GM12878 (cell line): ENCODE data around the gene PEX11B. TPM values are rescaled to one million over a fixed set of nuclear protein-coding genes. Genes with fewer than 3 reads are reported as not detected.

Experiments used
- ATAC-seq: fragments of 200-7000 bp; cut with Tn5 transposase; 3 replicates; pipeline ENCODE4 v1.9.1; 2020; ENCODE audit warnings: mild to moderate bottlenecking, moderate library complexity
- BruUV-seq: library from RNA; stranded (reverse); fragments of 400-500 nt; replicated peaks from 2 replicates; lab custom pipeline; 2021; lab: Mats Ljungman, UMichigan
- CTCF ChIA-PET: fragments of 300-600 bp; sonication (Branson Sonifier 250); formaldehyde crosslinking; extraction: SDS; loops from one replicate; lab custom pipeline; 2021; ENCODE audit warnings: inconsistent platforms; lab: Yijun Ruan, JAX
- POLR2A ChIA-PET: fragments of 350-600 bp; formaldehyde crosslinking; extraction: SDS; loops from one replicate; lab custom pipeline; 2021; ENCODE audit warnings: inconsistent platforms; lab: Charles Lee
- RAD21 ChIA-PET: fragments of 300-600 bp; sonication (Branson Sonifier 250); formaldehyde crosslinking; loops from one replicate; lab custom pipeline; 2023; ENCODE audit warnings: antibody characterized with exemption; ENCODE audit not compliant: unreplicated experiment; lab: Charles Lee
- SMC1A ChIA-PET: fragments of 300-600 bp; sonication (Branson Sonifier 250); formaldehyde crosslinking; loops from one replicate; lab custom pipeline; 2023; ENCODE audit not compliant: unreplicated experiment, uncharacterized antibody; lab: Charles Lee
- DNase-seq: peaks from one replicate; pipeline ENCODE4 v3.0.0-alpha.2; 2011; ENCODE audit warnings: low read depth, low spot score
- FAIRE-seq: peaks from 3 replicates; lab custom pipeline; 2011; peaks lifted over from hg19 to GRCh38; lab: Jason Lieb, UNC
- H2AFZ ChIP-seq: 2 replicates; pipeline ENCODE4 v1.6.0; 2011; ENCODE audit warnings: low read depth, low read length, control low read depth; ENCODE audit not compliant: control insufficient read depth
- H3K27ac ChIP-seq: 2 replicates; pipeline ENCODE4 v1.5.1; 2011; ENCODE audit warnings: control low read depth; ENCODE audit not compliant: control insufficient read depth, insufficient read depth
- H3K27me3 ChIP-seq, 2 experiments: replicated peaks in 1 of 2; 2 replicates each; pipeline versions ENCODE4 v1.6.0 to v1.6.1; 2011; ENCODE audit warnings: low read length in 1 of 2; ENCODE audit not compliant: control insufficient read depth in 2 of 2, insufficient read depth in 2 of 2
- H3K36me3 ChIP-seq, 2 experiments: 2 replicates each; pipeline ENCODE4 v1.5.1; 2011; ENCODE audit warnings: low read length in 1 of 2; ENCODE audit not compliant: control insufficient read depth in 2 of 2, insufficient read depth in 2 of 2
- H3K4me1 ChIP-seq: 2 replicates; pipeline ENCODE4 v1.6.1; 2011; ENCODE audit warnings: mild to moderate bottlenecking, low read length, moderate library complexity, mixed read lengths; ENCODE audit not compliant: control insufficient read depth, insufficient read depth
- H3K4me2 ChIP-seq: 2 replicates; pipeline ENCODE4 v1.6.0; 2011; ENCODE audit warnings: control low read depth; ENCODE audit not compliant: control insufficient read depth, insufficient read depth
- H3K4me3 ChIP-seq: fragments of 200-600 bp; sonication (generic); 2 replicates; pipeline ENCODE4 v1.5.1; 2016
- H3K79me2 ChIP-seq: 2 replicates; pipeline ENCODE4 v1.6.0; 2011; ENCODE audit warnings: low read length; ENCODE audit not compliant: control insufficient read depth, insufficient read depth
- H3K9ac ChIP-seq: 2 replicates; pipeline ENCODE4 v1.8.0; 2011; ENCODE audit warnings: low read length, control low read depth, mixed read lengths; ENCODE audit not compliant: control insufficient read depth, insufficient read depth
- H3K9me3 ChIP-seq: replicated peaks from 3 replicates; pipeline ENCODE4 v1.5.1; 2011; ENCODE audit warnings: mild to moderate bottlenecking, low read length; ENCODE audit not compliant: control insufficient read depth, insufficient read depth
- H4K20me1 ChIP-seq: 2 replicates; pipeline ENCODE4 v1.6.0; 2011; ENCODE audit not compliant: control insufficient read depth, insufficient read depth
- CHD1 ChIP-seq: IDR thresholded peaks from 2 replicates; pipeline ENCODE4 v1.6.1; 2012; ENCODE audit warnings: low read depth, low read length, improper control_type of control experiment
- EZH2 ChIP-seq: IDR thresholded peaks from 2 replicates; pipeline ENCODE4 v1.6.1; 2012; ENCODE audit warnings: low read depth, mild to moderate bottlenecking, control low read depth, inconsistent platforms, low read length, borderline replicate concordance; ENCODE audit not compliant: control insufficient read depth
- HDAC6 ChIP-seq: fragments of 200-600 bp; sonication (generic); IDR thresholded peaks from one replicate; pipeline ENCODE4 v1.8.0; 2017; ENCODE audit warnings: antibody characterized with exemption; ENCODE audit not compliant: unreplicated experiment
- JUNB ChIP-seq: IDR thresholded peaks from 2 replicates; pipeline ENCODE4 v1.6.1; 2016; ENCODE audit warnings: antibody characterized with exemption, mild to moderate bottlenecking
- NKRF ChIP-seq: fragments of 450-650 bp; conservative IDR thresholded peaks from 2 replicates; pipeline ENCODE4 v1.6.1; 2017; ENCODE audit warnings: mild to moderate bottlenecking, moderate library complexity
- SP1 ChIP-seq: IDR thresholded peaks from one replicate; pipeline ENCODE4 v1.6.1; 2011; ENCODE audit warnings: low read depth, low read length
- ZBTB40 ChIP-seq: fragments of 450-650 bp; IDR thresholded peaks from 2 replicates; pipeline ENCODE4 v1.6.1; 2016; ENCODE audit warnings: mild to moderate bottlenecking, moderate library complexity, borderline replicate concordance
- WGBS: methylation state at CpG from one replicate; pipeline ENCODE4 v1.1.6; 2016; ENCODE audit warnings: low lambda C conversion rate; ENCODE audit not compliant: insufficient replicate concordance, insufficient coverage; ENCODE audit errors: missing lambda C conversion rate; 5-methylcytosine and 5-hydroxymethylcytosine counted together
- in situ Hi-C: fragments of 300-500 bp; cut with MboI; formaldehyde crosslinking; loops from 9 replicates; pipeline ENCODE4 v1.14.3; 2018; ENCODE audit warnings: mixed read lengths
- intact Hi-C: fragments of 100-400 bp; cut with micrococcal nuclease; formaldehyde crosslinking; loops from one replicate; pipeline ENCODE4 v1.14.2; 2022; ENCODE audit not compliant: unreplicated experiment
- polyA plus RNA-seq, 11 experiments: library from polyadenylated mRNA; depleted of rRNA in 4 of 11; unstranded in 6 of 11; stranded (reverse) in 5 of 11; fragments of >200 nt; fragmentation: Nextera tagmentation in 4 of 11; fragmentation: Illumina TruSeq in 1 of 11; extraction: Ambion mirVana in 4 of 11; extraction: Trizol in 1 of 11; gene quantifications; 1 replicate in 1 of 11; 2 replicates in 10 of 11; pipeline versions ENCODE4 v1.2.1 to v1.2.3, GENCODE V29; 2011 to 2016; ENCODE audit warnings: inconsistent platforms in 2 of 11, missing spikeins in 2 of 11, low read depth in 1 of 11
- total RNA-seq, 4 experiments: library from RNA; depleted of rRNA in 3 of 4; stranded (reverse); fragments of >200 nt in 3 of 4; fragmentation: Illumina TruSeq in 1 of 4; extraction: Trizol in 1 of 4; gene quantifications; 2 replicates each; pipeline versions ENCODE4 v1.2.1 to v1.2.3, GENCODE V29; 2013 to 2021

Gene PEX11B
- total and polyA plus RNA-seq, 10 of the 15 experiments (the other 5 are each of a cell fraction or from before 2014, with no cell fraction given) = 24.9 to 129 (median 40.7) TPM

GRCh38 chr1:145891143-145891542 is 27.4 kb downstream of the PEX11B start:
- CTCF ChIA-PET = interaction anchor here (0.8 to 5.9 kb wide), 24 partner anchors 8 to 141 kb away, joined by 3 to 66 read pairs (median 6); partner anchors contain the start of genes ANKRD34A, ITGA10, LIX1L and NUDT17

GRCh38 chr1:145889722-145890121 is 28.8 kb downstream of the PEX11B start:
- CTCF ChIA-PET = interaction anchor here (0.6 to 5.9 kb wide), 6 partner anchors 19 to 143 kb away, joined by 3 to 66 read pairs (median 26); partner anchors contain the start of genes ITGA10 and NUDT17
- POLR2A ChIA-PET = interaction anchor here (0.6 to 0.7 kb wide), 4 partner anchors 8 to 123 kb away, joined by 3 to 8 read pairs (median 6); partner anchors contain the start of genes ANKRD34A and POLR3GL
- DNase-seq (no peak), ATAC-seq (no peak), FAIRE-seq (no peak)
- H3K9ac ChIP-seq = no peak overlapping the region
- SMC1A ChIA-PET = no interaction called here
- no peaks in the 10 kb centered on the region for H3K79me2 ChIP-seq
- no peak overlapping the region for H3K4me2 ChIP-seq
- H2AFZ ChIP-seq = no peak overlapping the region
- H3K36me3 ChIP-seq = no peaks in the 10 kb centered on the region
- in situ Hi-C loops (no loop called here), intact Hi-C loops (no loop called here)
- no peaks in the 10 kb centered on the region for H4K20me1 ChIP-seq
- no peaks in the 10 kb centered on the region for H3K4me1 ChIP-seq
- no peaks in the 10 kb centered on the region for H3K9me3 ChIP-seq
- TF ChIP-seq HDAC6 = no peak
- TF ChIP-seq ZBTB40 = no peak
- TF ChIP-seq CHD1 = no peak
- TF ChIP-seq JUNB = no peak
- no peak for TF ChIP-seq NKRF
- no peak for TF ChIP-seq SP1
- no peak overlapping the region for H3K4me3 ChIP-seq
- RAD21 ChIA-PET = interaction anchor here (1.5 kb wide), 1 partner anchor 128 kb away, joined by 3 read pairs; no protein-coding TSS in a partner anchor
- H3K27ac ChIP-seq = no peak overlapping the region
- H3K27me3 ChIP-seq = peaks cover 0 to 5% of the 10 kb centered on the region in 2 experiments; a peak in 2 of 4 replicates
- 87% methylated on average over 3 of the region's 3 CpGs for WGBS
- no TSS peak for BruUV-seq

More at GRCh38 chr1:145891143-145891542, 27.4 kb downstream of the PEX11B start:
- Histone ChIP-seq H3K9ac (no peak overlapping the region), H3K9me3 (no peaks in the 10 kb centered on the region), H3K4me3 (no peak overlapping the region), H3K4me1 (no peaks in the 10 kb centered on the region), H2AFZ (no peak overlapping the region), H3K36me3 (no peaks in the 10 kb centered on the region), H4K20me1 (no peaks in the 10 kb centered on the region), H3K27me3 (no peaks in the 10 kb centered on the region), H3K4me2 (no peak overlapping the region), H3K79me2 (no peaks in the 10 kb centered on the region), H3K27ac (no peak overlapping the region)
- in situ Hi-C loops (no loop called here), intact Hi-C loops (loop anchor here (1.0 kb wide), 1 partner anchor 122 kb away; no protein-coding TSS in a partner anchor)
- RAD21 ChIA-PET = interaction anchor here (0.8 to 2.8 kb wide), 8 partner anchors 17 to 121 kb away, joined by 3 to 10 read pairs (median 6); partner anchors contain the start of genes LIX1L, NUDT17 and PIAS3
- SMC1A ChIA-PET = interaction anchor here (0.6 to 2.7 kb wide), 18 partner anchors 8 to 130 kb away, joined by 3 to 12 read pairs (median 4); partner anchors contain the start of genes HJV and PIAS3
- no peak for ATAC-seq
- TF ChIP-seq EZH2 = no peak
- 17% methylated on average over 1 of the region's 1 CpG for WGBS
- POLR2A ChIA-PET = interaction anchor here (1.0 kb wide), 1 partner anchor 31 kb away, joined by 3 read pairs; no protein-coding TSS in a partner anchor
- BruUV-seq = no TSS peak
- DNase-seq = no peak
- no peak for FAIRE-seq
